ENCODE measurements around the gene IL6R. TPM values are rescaled to one million over a fixed set of nuclear protein-coding genes. Genes with fewer than 3 reads are reported as not detected.

The IL6R gene
- total and polyA plus RNA-seq, 2 donors (not counting 1 experiment from before 2014, with no cell fraction given) = 3.5 to 5.3 TPM

DNA sequence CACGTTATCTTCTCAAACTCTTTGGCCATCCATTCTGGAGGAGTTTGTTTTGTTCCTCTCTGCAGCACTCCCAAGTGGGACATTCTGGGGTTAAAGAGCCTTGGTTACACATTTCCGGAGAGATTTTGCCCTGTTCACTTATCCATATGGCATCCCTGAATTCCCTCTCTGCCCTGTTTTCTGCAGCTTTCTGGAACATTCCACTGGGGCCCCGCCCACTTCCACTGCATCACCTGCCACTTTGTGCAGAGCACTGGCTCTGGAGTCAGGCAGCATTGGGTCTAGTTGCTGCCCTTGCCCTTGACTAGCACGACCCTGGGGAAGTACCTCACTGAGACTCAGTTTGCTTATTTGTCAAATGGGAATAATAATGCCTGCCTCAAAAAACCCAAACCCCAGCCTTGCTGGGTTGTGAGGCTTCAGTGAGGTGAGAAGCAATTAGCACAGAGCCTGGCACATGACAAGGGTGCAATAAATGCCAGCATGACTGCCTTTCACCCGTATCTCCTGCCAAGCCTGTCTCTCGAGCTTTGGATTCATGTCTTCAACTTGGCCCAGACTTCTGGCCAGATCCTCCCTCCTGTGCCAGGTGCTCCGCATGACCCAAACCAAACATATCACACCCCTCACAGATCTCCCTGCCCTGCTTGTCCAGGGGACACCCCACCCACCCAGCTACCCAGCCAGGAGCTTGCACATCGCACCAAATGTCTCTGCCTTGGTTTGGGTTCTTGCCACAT lies 38.3 kb downstream of the IL6R start:
- ChIA-PET POLR2A (no interaction called here), CTCF (interaction anchor here (0.9 to 1.0 kb wide), 2 partner anchors 11 to 20 kb away, joined by 3 to 4 read pairs; no protein-coding TSS in a partner anchor)
- DNase-seq (no peak), ATAC-seq (ENCODE audit: low read depth) (no peak)
- peaks cover 13% of the 10 kb centered on the region for H3K4me1 Mint-ChIP-seq
- H3K9me3 ChIP-seq (ENCODE audit: control extremely low read depth in 1 of 3, control insufficient read depth in 2 of 3, insufficient read depth in 1 of 3, low read length in 2 of 3) = peaks cover 0 to 1% (median 0%) of the 10 kb centered on the region in 3 donors
- H3K4me2 ChIP-seq (replicated peaks; ENCODE audit: low read depth, low read length, poor library complexity, severe bottlenecking) = no peak overlapping the region
- peaks cover 0 to 3% of the 10 kb centered on the region in 2 donors for H3K4me1 ChIP-seq (ENCODE audit: control insufficient read depth in 2 of 2, insufficient read depth in 2 of 2, low read length in 2 of 2)
- no peaks in the 10 kb centered on the region for H3K36me3 ChIP-seq (replicated peaks in 1 of 2; ENCODE audit: control extremely low read depth in 1 of 2, control insufficient read depth in 1 of 2, extremely low read depth in 1 of 2, insufficient read depth in 2 of 2, low read length in 1 of 2)
- H3K4me3 Mint-ChIP-seq = no peak overlapping the region
- H4K20me1 ChIP-seq (ENCODE audit: control insufficient read depth, insufficient read depth, low read length, poor library complexity, severe bottlenecking) = no peaks in the 10 kb centered on the region
- H3K79me2 ChIP-seq (ENCODE audit: control insufficient read depth, insufficient read depth, low read length) = no peaks in the 10 kb centered on the region
- H3K27me3 Mint-ChIP-seq = no peaks in the 10 kb centered on the region
- H3K9ac ChIP-seq (ENCODE audit: low read length) = no peak overlapping the region
- 100% methylated on average over 7 of the region's 8 CpGs for WGBS (ENCODE audit: insufficient coverage)
- no peak overlapping the region for H3K27ac Mint-ChIP-seq
- TF ChIP-seq, protein P1, sequence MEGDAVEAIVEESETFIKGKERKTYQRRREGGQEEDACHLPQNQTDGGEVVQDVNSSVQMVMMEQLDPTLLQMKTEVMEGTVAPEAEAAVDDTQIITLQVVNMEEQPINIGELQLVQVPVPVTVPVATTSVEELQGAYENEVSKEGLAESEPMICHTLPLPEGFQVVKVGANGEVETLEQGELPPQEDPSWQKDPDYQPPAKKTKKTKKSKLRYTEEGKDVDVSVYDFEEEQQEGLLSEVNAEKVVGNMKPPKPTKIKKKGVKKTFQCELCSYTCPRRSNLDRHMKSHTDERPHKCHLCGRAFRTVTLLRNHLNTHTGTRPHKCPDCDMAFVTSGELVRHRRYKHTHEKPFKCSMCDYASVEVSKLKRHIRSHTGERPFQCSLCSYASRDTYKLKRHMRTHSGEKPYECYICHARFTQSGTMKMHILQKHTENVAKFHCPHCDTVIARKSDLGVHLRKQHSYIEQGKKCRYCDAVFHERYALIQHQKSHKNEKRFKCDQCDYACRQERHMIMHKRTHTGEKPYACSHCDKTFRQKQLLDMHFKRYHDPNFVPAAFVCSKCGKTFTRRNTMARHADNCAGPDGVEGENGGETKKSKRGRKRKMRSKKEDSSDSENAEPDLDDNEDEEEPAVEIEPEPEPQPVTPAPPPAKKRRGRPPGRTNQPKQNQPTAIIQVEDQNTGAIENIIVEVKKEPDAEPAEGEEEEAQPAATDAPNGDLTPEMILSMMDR (IDR thresholded peaks at IDR 0.05) = no peak
- no peak for TF ChIP-seq EZH2 (IDR thresholded peaks at IDR 0.05; ENCODE audit: borderline replicate concordance, insufficient read depth, low read depth, low read length, poor library complexity, severe bottlenecking)
- intact Hi-C loops (cut with micrococcal nuclease) = loop anchor here (5.0 kb wide), 1 partner anchor 36 kb away; the partner anchor contains the start of gene IL6R
- H3K27me3 ChIP-seq (replicated peaks in 1 of 4; ENCODE audit: control extremely low read depth in 1 of 4, control insufficient read depth in 3 of 4, insufficient read depth in 4 of 4, low read length in 3 of 4) = no peaks in the 10 kb centered on the region
- H3K27ac ChIP-seq (ENCODE audit: low read length in 2 of 2) = no peak overlapping the region
- H2AFZ ChIP-seq (ENCODE audit: insufficient read depth, low read depth, low read length, poor library complexity, severe bottlenecking) = no peak overlapping the region
- no peaks in the 10 kb centered on the region for H3K9me3 Mint-ChIP-seq (ENCODE audit: insufficient read depth)
- H3K4me3 ChIP-seq (ENCODE audit: control extremely low read depth in 1 of 5, extremely low read depth in 1 of 5, insufficient read depth in 1 of 5, low read depth in 2 of 5, low read length in 4 of 5) = no peak overlapping the region

GRCh38 chr1:154445040-154445472 lies 39.9 kb downstream of the IL6R start:
- H3K9ac ChIP-seq (ENCODE audit: low read length) = no peak overlapping the region
- no peaks in the 10 kb centered on the region for H3K9me3 Mint-ChIP-seq (ENCODE audit: insufficient read depth)
- ChIA-PET POLR2A (no interaction called here), CTCF (no interaction called here)
- WGBS (ENCODE audit: insufficient coverage) = 10% methylated on average over 2 of the region's 7 CpGs
- intact Hi-C loops (cut with micrococcal nuclease) = no loop called here
- no peaks in the 10 kb centered on the region for H3K27me3 ChIP-seq (replicated peaks in 1 of 4; ENCODE audit: control extremely low read depth in 1 of 4, control insufficient read depth in 3 of 4, insufficient read depth in 4 of 4, low read length in 3 of 4)
- H3K9me3 ChIP-seq (ENCODE audit: control extremely low read depth in 1 of 3, control insufficient read depth in 2 of 3, insufficient read depth in 1 of 3, low read length in 2 of 3) = peaks cover 0 to 1% (median 0%) of the 10 kb centered on the region in 3 donors
- no peaks in the 10 kb centered on the region for H4K20me1 ChIP-seq (ENCODE audit: control insufficient read depth, insufficient read depth, low read length, poor library complexity, severe bottlenecking)
- ATAC-seq (ENCODE audit: low read depth) = no peak
- no peaks in the 10 kb centered on the region for H3K36me3 ChIP-seq (replicated peaks in 1 of 2; ENCODE audit: control extremely low read depth in 1 of 2, control insufficient read depth in 1 of 2, extremely low read depth in 1 of 2, insufficient read depth in 2 of 2, low read length in 1 of 2)
- TF ChIP-seq, protein P1 (IDR thresholded peaks at IDR 0.05) = no peak
- no peak for TF ChIP-seq EZH2 (IDR thresholded peaks at IDR 0.05; ENCODE audit: borderline replicate concordance, insufficient read depth, low read depth, low read length, poor library complexity, severe bottlenecking)
- H3K27ac ChIP-seq (ENCODE audit: low read length in 2 of 2) = no peak overlapping the region
- H3K79me2 ChIP-seq (ENCODE audit: control insufficient read depth, insufficient read depth, low read length) = no peaks in the 10 kb centered on the region
- no peak overlapping the region for H3K4me3 ChIP-seq (ENCODE audit: control extremely low read depth in 1 of 5, extremely low read depth in 1 of 5, insufficient read depth in 1 of 5, low read depth in 2 of 5, low read length in 4 of 5)
- H2AFZ ChIP-seq (ENCODE audit: insufficient read depth, low read depth, low read length, poor library complexity, severe bottlenecking) = no peak overlapping the region
- H3K4me1 ChIP-seq (ENCODE audit: control insufficient read depth in 2 of 2, insufficient read depth in 2 of 2, low read length in 2 of 2) = no peaks in the 10 kb centered on the region
- H3K27me3 Mint-ChIP-seq = no peaks in the 10 kb centered on the region
- no peak for DNase-seq
- peaks cover 5% of the 10 kb centered on the region for H3K4me1 Mint-ChIP-seq
- H3K4me2 ChIP-seq (replicated peaks; ENCODE audit: low read depth, low read length, poor library complexity, severe bottlenecking) = no peak overlapping the region
- H3K27ac Mint-ChIP-seq = no peak overlapping the region
- H3K4me3 Mint-ChIP-seq = no peak overlapping the region

All from B cell (primary cell).